Measurements from ENCODE around the gene TACR1.

Gene TACR1

GRCh38 chr2:75200140-75201096 lies 1.1 kb upstream of the TACR1 start:
- no peaks in the 10 kb centered on the region for H3K9me3 ChIP-seq (ENCODE audit: control insufficient read depth, insufficient read depth, low read depth, low read length)
- TF ChIP-seq ZNF112 (tag by site-specific recombination; IDR thresholded peaks at IDR 0.05) (no peak), ZNF335 (tag by site-specific recombination; conservative IDR thresholded peaks at IDR 0.05) (peak; percentile 84), ZNF133 (tag by site-specific recombination; IDR thresholded peaks at IDR 0.05) (no peak), MZF1 (tag by site-specific recombination; IDR thresholded peaks at IDR 0.05; ENCODE audit: borderline replicate concordance) (no peak), GLIS1 (tag by site-specific recombination; IDR thresholded peaks at IDR 0.05) (peak; percentile 69), ZBTB26 (tag by site-specific recombination; optimal IDR thresholded peaks at IDR 0.05) (peak; percentile 78), ZBTB6 (tag by site-specific recombination; IDR thresholded peaks at IDR 0.05) (0 out of 2 replicates have a peak, but pooled peaks have one; percentile 37), ZBTB17 (tag by site-specific recombination; IDR thresholded peaks at IDR 0.05) (peak; percentile 86), GFI1B (tag by site-specific recombination; IDR thresholded peaks at IDR 0.05) (0 out of 2 replicates have a peak, but pooled peaks have one; percentile 9)
- TF ChIP-seq, protein P1, sequence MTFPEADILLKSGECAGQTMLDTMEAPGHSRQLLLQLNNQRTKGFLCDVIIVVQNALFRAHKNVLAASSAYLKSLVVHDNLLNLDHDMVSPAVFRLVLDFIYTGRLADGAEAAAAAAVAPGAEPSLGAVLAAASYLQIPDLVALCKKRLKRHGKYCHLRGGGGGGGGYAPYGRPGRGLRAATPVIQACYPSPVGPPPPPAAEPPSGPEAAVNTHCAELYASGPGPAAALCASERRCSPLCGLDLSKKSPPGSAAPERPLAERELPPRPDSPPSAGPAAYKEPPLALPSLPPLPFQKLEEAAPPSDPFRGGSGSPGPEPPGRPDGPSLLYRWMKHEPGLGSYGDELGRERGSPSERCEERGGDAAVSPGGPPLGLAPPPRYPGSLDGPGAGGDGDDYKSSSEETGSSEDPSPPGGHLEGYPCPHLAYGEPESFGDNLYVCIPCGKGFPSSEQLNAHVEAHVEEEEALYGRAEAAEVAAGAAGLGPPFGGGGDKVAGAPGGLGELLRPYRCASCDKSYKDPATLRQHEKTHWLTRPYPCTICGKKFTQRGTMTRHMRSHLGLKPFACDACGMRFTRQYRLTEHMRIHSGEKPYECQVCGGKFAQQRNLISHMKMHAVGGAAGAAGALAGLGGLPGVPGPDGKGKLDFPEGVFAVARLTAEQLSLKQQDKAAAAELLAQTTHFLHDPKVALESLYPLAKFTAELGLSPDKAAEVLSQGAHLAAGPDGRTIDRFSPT (tag by site-specific recombination; IDR thresholded peaks at IDR 0.05): peak; percentile 44; the same call in 1 of the 2 replicates
- H3K4me1 ChIP-seq (ENCODE audit: control insufficient read depth, insufficient read depth, low read length): peaks cover 4% of the 10 kb centered on the region; the same call in 1 of the 2 replicates
- ChIA-PET POLR2A (no interaction called here), CTCF (interaction anchor here (0.5 to 1.6 kb wide), 14 partner anchors 11 to 530 kb away, joined by 3 to 5 read pairs (median 3); no protein-coding TSS in a partner anchor)
- H3K4me3 ChIP-seq (ENCODE audit: low read depth, low read length): peak overlapping the region; percentile 43
- H3K27ac ChIP-seq (ENCODE audit: extremely low read depth, low read depth, low read length): no peak overlapping the region
- no peaks in the 10 kb centered on the region for H3K36me3 ChIP-seq (ENCODE audit: control insufficient read depth in 2 of 2, insufficient read depth in 1 of 2, low read length in 2 of 2)

DNA sequence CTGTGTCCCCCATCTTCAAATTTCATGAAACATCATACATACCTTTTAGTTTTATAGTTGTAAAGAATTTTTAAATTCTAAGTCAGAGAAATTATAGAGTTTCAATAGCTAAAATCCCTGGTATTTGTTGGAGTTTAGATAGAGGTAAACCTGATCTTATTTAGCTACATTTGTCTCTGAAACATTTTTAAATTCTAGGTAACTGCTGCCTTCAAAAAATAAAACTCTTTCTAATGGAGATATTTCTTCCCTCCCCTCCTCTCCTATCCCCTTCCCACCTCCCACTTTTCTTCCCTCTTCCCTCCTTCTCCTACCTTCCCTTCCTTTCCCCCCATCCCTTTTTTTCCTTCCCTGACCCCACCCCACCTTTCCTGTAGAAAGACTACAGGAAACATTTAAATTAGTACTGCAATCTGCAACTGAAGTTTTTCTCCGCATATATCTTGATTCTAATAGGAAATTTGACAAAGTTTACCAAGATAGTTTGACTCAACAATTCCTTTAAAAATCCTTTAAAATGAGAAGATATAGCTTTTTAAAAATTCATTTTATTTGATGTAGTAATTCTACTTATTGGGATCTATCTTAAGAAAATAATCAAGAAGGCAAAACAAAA lies 4.1 kb downstream of the TACR1 start:
- CTCF ChIA-PET: no interaction called here
- Histone ChIP-seq H3K4me1 (ENCODE audit: control insufficient read depth, insufficient read depth, low read length) (peaks cover 4% of the 10 kb centered on the region; the same call in 1 of the 2 replicates), H3K27ac (ENCODE audit: extremely low read depth, low read depth, low read length) (no peak overlapping the region), H3K4me3 (ENCODE audit: low read depth, low read length) (no peak overlapping the region), H3K36me3 (ENCODE audit: control insufficient read depth in 2 of 2, insufficient read depth in 1 of 2, low read length in 2 of 2) (no peaks in the 10 kb centered on the region), H3K9me3 (ENCODE audit: control insufficient read depth, insufficient read depth, low read depth, low read length) (no peaks in the 10 kb centered on the region)
- POLR2A ChIA-PET: no interaction called here
- TF ChIP-seq ZNF776 (tag by site-specific recombination; IDR thresholded peaks at IDR 0.05; ENCODE audit: borderline replicate concordance) (no peak), ZNF391 (tag by site-specific recombination; IDR thresholded peaks at IDR 0.05; ENCODE audit: borderline replicate concordance, low read depth) (no peak), ZNF292 (tag by site-specific recombination; IDR thresholded peaks at IDR 0.05; ENCODE audit: borderline replicate concordance, low read depth) (no peak), ZFP3 (tag by site-specific recombination; IDR thresholded peaks at IDR 0.05; ENCODE audit: low read depth) (no peak), GLIS2 (tag by site-specific recombination; IDR thresholded peaks at IDR 0.05) (no peak), ZNF501 (tag by site-specific recombination; IDR thresholded peaks at IDR 0.05) (no peak), IKZF3 (tag by site-specific recombination; IDR thresholded peaks at IDR 0.05) (no peak), ZSCAN18 (tag by site-specific recombination; IDR thresholded peaks at IDR 0.05) (no peak), SCRT2 (tag by site-specific recombination; IDR thresholded peaks at IDR 0.05) (no peak)
- TF ChIP-seq, protein P2, sequence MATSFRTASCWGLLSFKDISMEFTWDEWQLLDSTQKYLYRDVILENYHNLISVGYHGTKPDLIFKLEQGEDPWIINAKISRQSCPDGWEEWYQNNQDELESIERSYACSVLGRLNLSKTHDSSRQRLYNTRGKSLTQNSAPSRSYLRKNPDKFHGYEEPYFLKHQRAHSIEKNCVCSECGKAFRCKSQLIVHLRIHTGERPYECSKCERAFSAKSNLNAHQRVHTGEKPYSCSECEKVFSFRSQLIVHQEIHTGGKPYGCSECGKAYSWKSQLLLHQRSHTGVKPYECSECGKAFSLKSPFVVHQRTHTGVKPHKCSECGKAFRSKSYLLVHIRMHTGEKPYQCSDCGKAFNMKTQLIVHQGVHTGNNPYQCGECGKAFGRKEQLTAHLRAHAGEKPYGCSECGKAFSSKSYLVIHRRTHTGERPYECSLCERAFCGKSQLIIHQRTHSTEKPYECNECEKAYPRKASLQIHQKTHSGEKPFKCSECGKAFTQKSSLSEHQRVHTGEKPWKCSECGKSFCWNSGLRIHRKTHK (tag by site-specific recombination; IDR thresholded peaks at IDR 0.05): no peak

All from HEK293 (cell line).